VCaP (cell line): ENCODE measurements around the gene CSTF3.
"Not testable (repeated sequence)": the region's sequence is repeated elsewhere in the genome, so short reads cannot be mapped to it uniquely, and the experiment has no call there.

ENCODE experiments used
- H3K27ac ChIP-seq: fragments of 450-650 bp; 2 replicates; pipeline ENCODE4 v1.5.1; 2017
- CTCF ChIP-seq: fragments of 450-650 bp; conservative IDR thresholded peaks from 2 replicates; pipeline ENCODE4 v1.5.1; 2017; ENCODE audit warnings: mild to moderate bottlenecking, moderate library complexity

Gene CSTF3

GRCh38 chr11:33191467-33191866 is 30.2 kb upstream of the CSTF3 start:
- no peak for TF ChIP-seq CTCF
- H3K27ac ChIP-seq: no peak overlapping the region

- TF ChIP-seq CTCF: no peak
- H3K27ac ChIP-seq: no peak overlapping the region
These were observed 26.9 kb upstream of the CSTF3 start for GRCh38 chr11:33187998-33188722.

- no peak for TF ChIP-seq CTCF
- no peak overlapping the region for H3K27ac ChIP-seq
These were observed 24.5 kb upstream of the CSTF3 start for GRCh38 chr11:33185756-33186155.

- no peak for TF ChIP-seq CTCF
- no peak overlapping the region for H3K27ac ChIP-seq
These were observed 21.1 kb upstream of the CSTF3 start for GRCh38 chr11:33182246-33182878.

- H3K27ac ChIP-seq: no peak overlapping the region
- TF ChIP-seq CTCF: no peak
These were observed 18.1 kb upstream of the CSTF3 start for GRCh38 chr11:33179348-33179803.

GRCh38 chr11:33178443-33179180 is 17.3 kb upstream of the CSTF3 start:
- H3K27ac ChIP-seq: no peak overlapping the region
- no peak for TF ChIP-seq CTCF

- TF ChIP-seq CTCF: no peak
- H3K27ac ChIP-seq: no peak overlapping the region
These were observed 16.5 kb upstream of the CSTF3 start for GRCh38 chr11:33177676-33178336.

GRCh38 chr11:33176760-33177159 is 15.5 kb upstream of the CSTF3 start:
- not testable (repeated sequence) for H3K27ac ChIP-seq
